ENCODE data around the gene TRPV2. TPM values are rescaled to one million over a fixed set of nuclear protein-coding genes. Genes with fewer than 3 reads are reported as not detected.

TRPV2 gene
- total and polyA plus RNA-seq, 7 donors = 3.7 to 14.0 (median 9.3) TPM

DNA sequence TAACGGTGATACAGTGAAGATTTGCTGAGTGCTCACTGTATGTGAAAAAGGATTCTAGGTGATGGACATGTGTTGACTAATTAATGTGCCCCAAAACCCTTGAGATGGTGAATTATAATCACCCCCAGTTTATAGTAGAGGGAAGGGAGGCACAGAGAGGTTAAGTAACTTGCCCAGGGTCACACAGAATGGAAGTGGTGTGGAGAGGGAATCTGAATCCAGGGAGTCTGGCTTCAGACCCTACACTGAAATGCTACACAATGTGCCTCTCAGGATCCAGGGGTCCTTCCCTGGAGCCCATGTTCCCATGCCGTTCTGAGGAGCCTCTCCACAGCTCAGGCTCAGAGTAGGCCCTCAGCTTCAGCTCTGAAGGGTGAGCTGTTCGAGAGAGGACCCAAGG, 11.6 kb downstream of the TRPV2 start:
- Histone ChIP-seq H3K36me3 (no peaks in the 10 kb centered on the region), H3K4me1 (peaks cover 0 to 3% (median 0%) of the 10 kb centered on the region in 4 donors), H3K4me3 (no peak overlapping the region), H3K9me3 (no peaks in the 10 kb centered on the region), H3K27ac (no peak overlapping the region), H3K27me3 (no peaks in the 10 kb centered on the region)
- intact Hi-C loops (cut with DNase I) = no loop called here
- WGBS, 2 donors = 96% methylated on average over 3 of the region's 3 CpGs
- no peak for DNase-seq
- no peak for TF ChIP-seq POLR2AphosphoS5 (IDR thresholded peaks at IDR 0.05)
- TF ChIP-seq POLR2A (IDR thresholded peaks at IDR 0.05) = no peak
- TF ChIP-seq CTCF (IDR thresholded peaks at IDR 0.05) = no peak
- TF ChIP-seq EP300 (IDR thresholded peaks at IDR 0.05) = no peak

- Histone ChIP-seq H3K4me3 (no peak overlapping the region), H3K9me3 (no peaks in the 10 kb centered on the region), H3K4me1 (peaks cover 0 to 3% (median 0%) of the 10 kb centered on the region in 4 donors), H3K36me3 (no peaks in the 10 kb centered on the region), H3K27ac (no peak overlapping the region), H3K27me3 (no peaks in the 10 kb centered on the region)
- 55 to 69% methylated on average over 15 of the region's 15 CpGs for WGBS, 2 donors
- no peak for DNase-seq
- TF ChIP-seq EP300 (IDR thresholded peaks at IDR 0.05) (no peak), CTCF (IDR thresholded peaks at IDR 0.05) (peak in 3 of 4 experiments; percentile 35 to 50 (median 48))
- intact Hi-C loops (cut with DNase I) = no loop called here
Observed at GRCh38 chr17:16428098-16428882, 12.9 kb downstream of the TRPV2 start.

- H3K9me3 ChIP-seq = no peaks in the 10 kb centered on the region
- no peaks in the 10 kb centered on the region for H3K27me3 ChIP-seq
- H3K4me3 ChIP-seq = no peak overlapping the region
- intact Hi-C loops (cut with DNase I) = no loop called here
- 92 to 95% methylated on average over 9 of the region's 9 CpGs for WGBS, 2 donors
- H3K36me3 ChIP-seq = no peaks in the 10 kb centered on the region
- H3K4me1 ChIP-seq = peaks cover 0 to 3% (median 0%) of the 10 kb centered on the region in 4 donors
- no peak overlapping the region for H3K27ac ChIP-seq
- no peak for DNase-seq
- TF ChIP-seq POLR2AphosphoS5 (IDR thresholded peaks at IDR 0.05) (no peak), POLR2A (IDR thresholded peaks at IDR 0.05) (no peak), CTCF (IDR thresholded peaks at IDR 0.05) (no peak), EP300 (IDR thresholded peaks at IDR 0.05) (no peak)
Observed at GRCh38 chr17:16429083-16429482, 13.7 kb downstream of the TRPV2 start.

DNA sequence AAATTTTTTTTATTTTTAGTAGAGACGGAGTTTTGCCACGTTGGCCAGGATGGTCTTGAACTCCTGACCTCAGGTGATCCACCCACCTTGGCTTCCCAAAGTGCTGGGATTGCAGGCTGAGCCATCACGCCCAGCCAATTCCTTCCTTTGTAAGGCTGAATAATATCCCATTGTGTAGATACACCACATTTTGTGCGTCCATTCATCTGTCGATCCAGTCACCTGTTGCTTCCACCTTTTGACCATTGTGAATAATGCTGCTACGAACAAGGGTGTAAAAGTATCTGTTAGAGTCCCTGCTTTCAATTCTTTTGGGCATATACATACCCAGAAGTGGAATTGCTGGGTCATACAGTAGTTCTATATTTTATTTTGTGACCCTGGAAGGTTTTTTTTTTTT, 15.3 kb downstream of the TRPV2 start:
- H3K4me3 ChIP-seq = no peak overlapping the region
- intact Hi-C loops (cut with DNase I) = no loop called here
- TF ChIP-seq POLR2AphosphoS5 (IDR thresholded peaks at IDR 0.05) = no peak
- TF ChIP-seq POLR2A (IDR thresholded peaks at IDR 0.05) = no peak
- no peak for TF ChIP-seq EP300 (IDR thresholded peaks at IDR 0.05)
- no peak for TF ChIP-seq CTCF (IDR thresholded peaks at IDR 0.05)
- H3K36me3 ChIP-seq = no peaks in the 10 kb centered on the region
- H3K4me1 ChIP-seq = peaks cover 0 to 3% (median 0%) of the 10 kb centered on the region in 4 donors
- no peaks in the 10 kb centered on the region for H3K9me3 ChIP-seq
- no peak overlapping the region for H3K27ac ChIP-seq
- no peak for DNase-seq
- no peaks in the 10 kb centered on the region for H3K27me3 ChIP-seq
- WGBS, 2 donors = 72 to 92% methylated on average over 6 of the region's 6 CpGs

DNA sequence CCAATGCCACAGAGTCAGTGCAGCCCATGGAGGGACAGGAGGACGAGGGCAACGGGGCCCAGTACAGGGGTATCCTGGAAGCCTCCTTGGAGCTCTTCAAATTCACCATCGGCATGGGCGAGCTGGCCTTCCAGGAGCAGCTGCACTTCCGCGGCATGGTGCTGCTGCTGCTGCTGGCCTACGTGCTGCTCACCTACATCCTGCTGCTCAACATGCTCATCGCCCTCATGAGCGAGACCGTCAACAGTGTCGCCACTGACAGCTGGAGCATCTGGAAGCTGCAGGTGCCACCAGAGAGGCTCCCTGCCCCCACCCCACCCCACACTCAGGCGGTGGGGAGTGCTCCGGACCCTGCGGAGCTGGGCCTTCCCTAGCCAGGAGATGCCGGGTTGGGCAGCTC, 16.6 kb downstream of the TRPV2 start:
- Histone ChIP-seq H3K4me3 (no peak overlapping the region), H3K36me3 (no peaks in the 10 kb centered on the region), H3K4me1 (peaks cover 0 to 3% (median 0%) of the 10 kb centered on the region in 4 donors), H3K9me3 (no peaks in the 10 kb centered on the region), H3K27ac (no peak overlapping the region), H3K27me3 (no peaks in the 10 kb centered on the region)
- intact Hi-C loops (cut with DNase I) = no loop called here
- DNase-seq = no peak
- 95 to 97% methylated on average over 15 of the region's 15 CpGs for WGBS, 2 donors
- TF ChIP-seq EP300 (IDR thresholded peaks at IDR 0.05) = no peak
- no peak for TF ChIP-seq POLR2AphosphoS5 (IDR thresholded peaks at IDR 0.05)
- TF ChIP-seq CTCF (IDR thresholded peaks at IDR 0.05) = no peak
- no peak for TF ChIP-seq POLR2A (IDR thresholded peaks at IDR 0.05)
